ENCODE results near the gene AGMO. TPM values are rescaled to one million over a fixed set of nuclear protein-coding genes. Genes with fewer than 3 reads are reported as not detected.

Gene AGMO
- total RNA-seq, 1 donor from 2014 or later, result 0.20 TPM

DNA sequence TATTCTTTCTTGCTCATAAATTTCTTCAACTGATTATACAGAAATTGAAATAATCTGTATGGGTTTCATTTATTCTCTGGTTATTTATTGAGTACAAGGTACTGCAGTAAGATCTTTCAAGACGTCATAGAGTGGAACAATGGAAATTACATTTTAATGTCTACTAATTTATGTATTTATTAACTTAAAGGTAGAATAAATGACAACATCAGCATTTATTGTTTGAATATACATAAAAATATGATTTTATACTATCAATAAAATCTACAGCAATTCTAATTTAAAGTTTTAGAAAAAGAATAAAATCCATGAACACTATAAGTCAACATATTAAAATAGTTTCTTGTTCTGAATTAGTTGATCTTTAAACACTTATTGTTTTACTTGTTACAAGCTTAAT lies 158.5 kb downstream of the AGMO start:
- DNase-seq (no peak), ATAC-seq (no peak)
- H3K27me3 ChIP-seq, result no peaks in the 10 kb centered on the region
- no peak overlapping the region for H3K4me3 ChIP-seq
- no peaks in the 10 kb centered on the region for H3K36me3 ChIP-seq
- no peak for TF ChIP-seq CTCF (IDR thresholded peaks at IDR 0.05)
- no peaks in the 10 kb centered on the region for H3K4me1 ChIP-seq
- no peak overlapping the region for H3K27ac ChIP-seq
- no peaks in the 10 kb centered on the region for H3K9me3 ChIP-seq
- intact Hi-C loops (cut with DNase I), result no loop called here

GRCh38 chr7:15402436-15403136 lies 159.2 kb downstream of the AGMO start:
- Histone ChIP-seq H3K4me3 (no peak overlapping the region), H3K36me3 (no peaks in the 10 kb centered on the region), H3K4me1 (no peaks in the 10 kb centered on the region), H3K9me3 (no peaks in the 10 kb centered on the region), H3K27ac (no peak overlapping the region), H3K27me3 (no peaks in the 10 kb centered on the region)
- DNase-seq (no peak), ATAC-seq (no peak)
- intact Hi-C loops (cut with DNase I), result no loop called here
- TF ChIP-seq CTCF (IDR thresholded peaks at IDR 0.05), result no peak

GRCh38 chr7:15400440-15400839 lies 161.4 kb downstream of the AGMO start:
- Histone ChIP-seq H3K9me3 (no peaks in the 10 kb centered on the region), H3K4me1 (no peaks in the 10 kb centered on the region), H3K4me3 (no peak overlapping the region), H3K27me3 (no peaks in the 10 kb centered on the region), H3K27ac (no peak overlapping the region), H3K36me3 (no peaks in the 10 kb centered on the region)
- TF ChIP-seq CTCF (IDR thresholded peaks at IDR 0.05), result no peak
- intact Hi-C loops (cut with DNase I), result no loop called here
- DNase-seq (no peak), ATAC-seq (no peak)

DNA sequence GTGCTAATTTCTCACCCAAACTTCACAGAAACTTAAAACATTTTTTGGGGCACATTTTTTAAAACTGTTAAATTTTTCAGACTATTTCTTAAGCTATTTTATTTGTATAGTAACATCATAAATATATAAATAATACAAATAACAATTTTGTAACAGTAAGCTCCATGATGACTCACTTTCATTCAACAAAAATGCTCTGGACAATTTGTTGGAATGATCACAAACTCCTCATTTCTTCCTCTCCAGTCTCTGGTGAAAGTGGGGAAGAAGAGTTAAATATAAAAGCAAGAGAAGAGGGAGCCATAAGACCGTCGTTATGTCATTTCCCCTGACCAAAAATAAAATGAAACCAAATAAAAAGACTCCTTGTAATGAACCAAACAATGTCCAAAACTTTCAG lies 162.4 kb downstream of the AGMO start:
- intact Hi-C loops (cut with DNase I), result no loop called here
- Histone ChIP-seq H3K27ac (no peak overlapping the region), H3K4me3 (no peak overlapping the region), H3K9me3 (no peaks in the 10 kb centered on the region), H3K36me3 (no peaks in the 10 kb centered on the region), H3K27me3 (no peaks in the 10 kb centered on the region), H3K4me1 (no peaks in the 10 kb centered on the region)
- DNase-seq, result no peak
- ATAC-seq, result no peak
- no peak for TF ChIP-seq CTCF (IDR thresholded peaks at IDR 0.05)

- no peak for ATAC-seq
- DNase-seq, result no peak
- Histone ChIP-seq H3K36me3 (no peaks in the 10 kb centered on the region), H3K4me3 (no peak overlapping the region), H3K27ac (no peak overlapping the region), H3K27me3 (no peaks in the 10 kb centered on the region), H3K9me3 (no peaks in the 10 kb centered on the region), H3K4me1 (no peaks in the 10 kb centered on the region)
- TF ChIP-seq CTCF (IDR thresholded peaks at IDR 0.05), result no peak
- intact Hi-C loops (cut with DNase I), result no loop called here
Measured at GRCh38 chr7:15397922-15398760, 163.7 kb downstream of the AGMO start.
